GM12891 (cell line): ENCODE results near the gene MYORG.

ENCODE experiments used
- POLR2A ChIP-seq: IDR thresholded peaks from 2 replicates; pipeline ENCODE4 v1.6.1; 2011; ENCODE audit warnings: low read depth, low read length, control low read depth
- POLR2AphosphoS5 ChIP-seq: IDR thresholded peaks from 2 replicates; pipeline ENCODE4 v1.6.1; 2011; ENCODE audit warnings: low read depth, low read length, control low read depth
- TAF1 ChIP-seq: IDR thresholded peaks from 2 replicates; pipeline ENCODE4 v1.6.1; 2011; ENCODE audit warnings: low read depth, low read length, control low read depth

DNA sequence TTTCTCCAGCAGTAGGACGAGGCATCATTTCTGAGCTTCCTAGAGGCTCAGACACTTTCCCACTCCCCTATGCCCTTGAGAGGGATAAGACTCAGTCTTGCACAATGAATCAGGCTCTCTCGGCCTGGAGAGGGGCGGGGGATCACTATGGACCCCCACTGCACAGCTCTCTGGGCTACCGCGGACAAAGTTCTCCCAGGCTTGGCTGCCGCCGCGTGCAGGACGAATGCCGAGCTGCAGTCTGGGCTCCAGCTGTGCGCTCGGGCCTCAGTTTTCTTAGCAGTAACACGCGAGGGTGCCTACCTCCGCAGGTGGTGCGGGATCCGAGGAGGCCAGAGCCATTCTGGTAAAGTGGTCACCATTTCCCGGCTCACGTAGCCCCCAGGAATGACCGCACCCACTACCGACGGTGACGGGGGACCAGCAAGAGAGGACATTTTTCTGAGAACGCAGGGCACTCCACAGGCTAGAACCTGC lies 3.4 kb upstream of the MYORG start:
- TF ChIP-seq POLR2A (no peak), POLR2AphosphoS5 (no peak), TAF1 (no peak)
